HepG2 (cell line): ENCODE measurements around the gene MRFAP1L1.
A peak's percentile ranks its signal among the peaks of the same experiment; 100 is the strongest.

Source experiments
- CBX2 ChIP-seq, 2 experiments: fragments of 200-600 bp in 1 of 2; sonication (generic); formaldehyde crosslinking in 1 of 2; IDR thresholded peaks; 2 replicates each; pipeline versions ENCODE4 v1.7.0 to v1.8.1; 2018 to 2022; ENCODE audit warnings: low read depth in 2 of 2, low read length in 1 of 2, mild to moderate bottlenecking in 1 of 2, missing genetic modification reagents in 1 of 2
- E2F1 ChIP-seq: sonication (generic); formaldehyde crosslinking; IDR thresholded peaks from 2 replicates; pipeline ENCODE4 v1.5.0; 2020; ENCODE audit warnings: missing genetic modification reagents
- FIP1L1 ChIP-seq: fragments of 200-400 bp; formaldehyde crosslinking; IDR thresholded peaks from 2 replicates; pipeline ENCODE4 v1.6.1; 2018; ENCODE audit warnings: low read depth, mild to moderate bottlenecking, low read length, moderate library complexity, borderline replicate concordance; ENCODE audit not compliant: insufficient read depth
- NPAS2 ChIP-seq: sonication (generic); formaldehyde crosslinking; IDR thresholded peaks from 2 replicates; pipeline ENCODE4 v1.8.0; 2022; ENCODE audit warnings: mild to moderate bottlenecking, missing genetic modification reagents, borderline replicate concordance
- POLR2AphosphoS5 ChIP-seq: IDR thresholded peaks from 2 replicates; pipeline ENCODE4 v1.6.1; 2012; ENCODE audit warnings: low read depth, low read length
- SETDB1 ChIP-seq: sonication (generic); formaldehyde crosslinking; IDR thresholded peaks from 2 replicates; pipeline ENCODE4 v1.5.1; 2020; ENCODE audit warnings: missing genetic modification reagents, mild to moderate bottlenecking, borderline replicate concordance
- ZNF274 ChIP-seq: sonication (generic); formaldehyde crosslinking; IDR thresholded peaks from 2 replicates; pipeline ENCODE4 v1.5.1; 2020; ENCODE audit warnings: mild to moderate bottlenecking, missing genetic modification reagents
- ZNF282 ChIP-seq: fragments of 450-650 bp; IDR thresholded peaks from 2 replicates; pipeline ENCODE4 v1.6.1; 2018; ENCODE audit not compliant: partially characterized antibody
- ZSCAN30 ChIP-seq: sonication (generic); formaldehyde crosslinking; IDR thresholded peaks from 2 replicates; pipeline ENCODE4 v1.5.0; 2020; ENCODE audit warnings: mild to moderate bottlenecking, missing genetic modification reagents
- TF ChIP-seq, protein P1 (sequence below): sonication (generic); formaldehyde crosslinking; IDR thresholded peaks from 2 replicates; pipeline ENCODE4 v1.5.1; 2020; ENCODE audit warnings: mild to moderate bottlenecking, missing genetic modification reagents, moderate library complexity
- TF ChIP-seq, protein P2 (sequence below): sonication (generic); formaldehyde crosslinking; IDR thresholded peaks from 2 replicates; pipeline ENCODE4 v1.4.0; 2020; ENCODE audit warnings: missing genetic modification reagents

DNA sequence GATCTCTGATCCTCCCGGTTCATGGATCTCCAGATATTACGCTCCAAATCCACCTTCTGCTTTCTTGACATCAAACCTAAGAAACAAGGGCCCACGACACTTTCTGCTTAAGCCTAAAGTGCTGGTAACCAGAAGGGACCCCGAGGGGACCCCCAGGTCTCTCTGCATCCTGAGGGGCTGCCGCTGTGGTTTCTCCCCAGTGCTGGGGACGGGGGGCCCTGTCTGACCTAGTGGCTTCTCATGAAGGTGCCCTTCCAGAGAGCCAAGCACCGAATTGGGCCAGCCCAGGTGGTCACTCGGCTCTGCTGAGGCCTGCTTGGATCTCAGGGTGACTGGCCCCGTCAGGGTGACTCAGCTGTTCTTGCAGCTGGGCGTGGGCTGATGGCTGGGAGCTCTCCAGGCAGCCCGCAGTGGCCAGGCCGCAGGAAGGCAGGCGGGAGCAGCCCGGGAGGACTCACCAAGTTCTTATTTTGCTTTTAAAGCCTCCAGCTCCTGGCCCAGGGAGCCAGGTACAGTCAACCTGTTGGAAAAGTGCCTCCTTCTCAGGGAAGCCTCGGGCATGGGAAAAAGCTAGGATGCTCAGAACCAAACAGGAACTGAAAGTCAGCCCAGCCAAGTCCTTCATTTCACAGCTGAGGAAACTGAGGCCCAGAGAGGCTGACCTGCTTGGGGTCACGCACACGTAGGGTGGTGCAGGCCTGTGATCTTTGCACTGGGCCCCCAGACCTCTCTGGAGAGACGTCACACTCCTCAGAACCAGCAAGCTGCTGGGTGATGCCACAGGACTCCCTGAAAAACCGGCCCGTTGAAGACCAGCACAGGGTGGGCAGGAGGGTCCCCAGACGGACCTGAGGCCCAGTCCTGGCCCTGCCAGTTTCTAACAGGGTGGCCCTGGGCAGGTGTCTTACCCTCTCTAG lies 23.0 kb upstream of the MRFAP1L1 start:
- TF ChIP-seq POLR2AphosphoS5 (0 out of 2 replicates have a peak, but pooled peaks have one; percentile 30), CBX2 (IDR thresholded peaks at IDR 0.05; ENCODE audit: low read depth, low read length) (no peak), CBX2 (CRISPR knock-in tag; IDR thresholded peaks at IDR 0.05; ENCODE audit: low read depth) (no peak), FIP1L1 (no peak), ZNF282 (no peak), SETDB1 (no peak), ZSCAN30 (CRISPR knock-in tag) (no peak), E2F1 (CRISPR knock-in tag) (no peak), NPAS2 (CRISPR knock-in tag) (no peak), ZNF274 (CRISPR knock-in tag) (no peak)
- TF ChIP-seq, protein P1, sequence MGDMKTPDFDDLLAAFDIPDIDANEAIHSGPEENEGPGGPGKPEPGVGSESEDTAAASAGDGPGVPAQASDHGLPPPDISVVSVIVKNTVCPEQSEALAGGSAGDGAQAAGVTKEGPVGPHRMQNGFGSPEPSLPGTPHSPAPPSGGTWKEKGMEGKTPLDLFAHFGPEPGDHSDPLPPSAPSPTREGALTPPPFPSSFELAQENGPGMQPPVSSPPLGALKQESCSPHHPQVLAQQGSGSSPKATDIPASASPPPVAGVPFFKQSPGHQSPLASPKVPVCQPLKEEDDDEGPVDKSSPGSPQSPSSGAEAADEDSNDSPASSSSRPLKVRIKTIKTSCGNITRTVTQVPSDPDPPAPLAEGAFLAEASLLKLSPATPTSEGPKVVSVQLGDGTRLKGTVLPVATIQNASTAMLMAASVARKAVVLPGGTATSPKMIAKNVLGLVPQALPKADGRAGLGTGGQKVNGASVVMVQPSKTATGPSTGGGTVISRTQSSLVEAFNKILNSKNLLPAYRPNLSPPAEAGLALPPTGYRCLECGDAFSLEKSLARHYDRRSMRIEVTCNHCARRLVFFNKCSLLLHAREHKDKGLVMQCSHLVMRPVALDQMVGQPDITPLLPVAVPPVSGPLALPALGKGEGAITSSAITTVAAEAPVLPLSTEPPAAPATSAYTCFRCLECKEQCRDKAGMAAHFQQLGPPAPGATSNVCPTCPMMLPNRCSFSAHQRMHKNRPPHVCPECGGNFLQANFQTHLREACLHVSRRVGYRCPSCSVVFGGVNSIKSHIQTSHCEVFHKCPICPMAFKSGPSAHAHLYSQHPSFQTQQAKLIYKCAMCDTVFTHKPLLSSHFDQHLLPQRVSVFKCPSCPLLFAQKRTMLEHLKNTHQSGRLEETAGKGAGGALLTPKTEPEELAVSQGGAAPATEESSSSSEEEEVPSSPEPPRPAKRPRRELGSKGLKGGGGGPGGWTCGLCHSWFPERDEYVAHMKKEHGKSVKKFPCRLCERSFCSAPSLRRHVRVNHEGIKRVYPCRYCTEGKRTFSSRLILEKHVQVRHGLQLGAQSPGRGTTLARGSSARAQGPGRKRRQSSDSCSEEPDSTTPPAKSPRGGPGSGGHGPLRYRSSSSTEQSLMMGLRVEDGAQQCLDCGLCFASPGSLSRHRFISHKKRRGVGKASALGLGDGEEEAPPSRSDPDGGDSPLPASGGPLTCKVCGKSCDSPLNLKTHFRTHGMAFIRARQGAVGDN: peak; percentile 81
- TF ChIP-seq, protein P2, sequence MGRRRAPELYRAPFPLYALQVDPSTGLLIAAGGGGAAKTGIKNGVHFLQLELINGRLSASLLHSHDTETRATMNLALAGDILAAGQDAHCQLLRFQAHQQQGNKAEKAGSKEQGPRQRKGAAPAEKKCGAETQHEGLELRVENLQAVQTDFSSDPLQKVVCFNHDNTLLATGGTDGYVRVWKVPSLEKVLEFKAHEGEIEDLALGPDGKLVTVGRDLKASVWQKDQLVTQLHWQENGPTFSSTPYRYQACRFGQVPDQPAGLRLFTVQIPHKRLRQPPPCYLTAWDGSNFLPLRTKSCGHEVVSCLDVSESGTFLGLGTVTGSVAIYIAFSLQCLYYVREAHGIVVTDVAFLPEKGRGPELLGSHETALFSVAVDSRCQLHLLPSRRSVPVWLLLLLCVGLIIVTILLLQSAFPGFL (CRISPR knock-in tag): no peak
